IPS DF 4.7 (cell line): ENCODE results near the gene SNAP47.
"Not testable (repeated sequence)": the region's sequence is repeated elsewhere in the genome, so short reads cannot be mapped to it uniquely, and the experiment has no call there.

Experiments
- DNase-seq: peaks from one replicate; pipeline ENCODE4 v3.0.0-alpha.2; 2013; ENCODE audit warnings: low spot score; ENCODE audit errors: extremely low read depth

SNAP47 gene, protein sequence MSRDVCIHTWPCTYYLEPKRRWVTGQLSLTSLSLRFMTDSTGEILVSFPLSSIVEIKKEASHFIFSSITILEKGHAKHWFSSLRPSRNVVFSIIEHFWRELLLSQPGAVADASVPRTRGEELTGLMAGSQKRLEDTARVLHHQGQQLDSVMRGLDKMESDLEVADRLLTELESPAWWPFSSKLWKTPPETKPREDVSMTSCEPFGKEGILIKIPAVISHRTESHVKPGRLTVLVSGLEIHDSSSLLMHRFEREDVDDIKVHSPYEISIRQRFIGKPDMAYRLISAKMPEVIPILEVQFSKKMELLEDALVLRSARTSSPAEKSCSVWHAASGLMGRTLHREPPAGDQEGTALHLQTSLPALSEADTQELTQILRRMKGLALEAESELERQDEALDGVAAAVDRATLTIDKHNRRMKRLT

DNA sequence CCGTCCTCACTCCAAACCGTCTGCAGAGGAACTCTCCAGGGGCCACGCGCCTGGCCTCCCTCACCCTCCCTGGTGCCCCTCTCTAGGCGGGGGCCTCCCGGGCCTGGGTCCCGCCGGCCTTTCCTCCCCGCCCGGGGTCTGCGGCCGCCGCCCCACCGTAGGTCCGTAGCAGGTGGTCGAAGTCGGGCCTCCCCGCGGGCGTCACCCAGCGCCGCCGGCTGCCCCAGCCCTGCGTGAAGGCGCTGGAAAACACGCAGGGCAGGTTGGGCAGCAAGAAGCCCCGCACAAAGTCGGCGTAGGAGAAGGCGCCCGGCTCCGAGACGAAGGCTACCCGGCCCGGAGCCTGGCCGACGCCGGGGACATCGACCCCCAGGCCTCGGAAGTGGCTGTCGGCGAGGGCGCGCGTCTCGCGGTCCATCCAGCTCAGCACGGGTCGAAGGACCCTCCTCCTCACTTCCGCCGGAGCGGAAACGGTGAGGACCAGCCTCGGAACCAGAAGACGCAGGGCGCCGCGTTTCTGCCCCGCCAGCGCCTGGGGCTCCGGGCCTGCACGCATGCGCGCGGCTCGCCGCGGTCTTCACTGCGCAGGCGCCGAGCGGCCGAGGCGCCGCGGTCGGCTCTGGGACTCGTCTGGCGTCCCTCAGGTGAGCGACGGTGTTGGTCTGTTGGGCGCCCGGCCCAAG is at the start of gene SNAP47, which contains the start of gene JMJD4:
SNAP47 (plus strand) TSS at position 580 of the 683 bp plus-strand sequence. CDS start 12,302 bp downstream, outside the sequence.
JMJD4 (minus strand) TSS at position 447 of the 683 bp plus-strand sequence; CDS start at position 418, 29 bp downstream.
- no peak for DNase-seq

DNA sequence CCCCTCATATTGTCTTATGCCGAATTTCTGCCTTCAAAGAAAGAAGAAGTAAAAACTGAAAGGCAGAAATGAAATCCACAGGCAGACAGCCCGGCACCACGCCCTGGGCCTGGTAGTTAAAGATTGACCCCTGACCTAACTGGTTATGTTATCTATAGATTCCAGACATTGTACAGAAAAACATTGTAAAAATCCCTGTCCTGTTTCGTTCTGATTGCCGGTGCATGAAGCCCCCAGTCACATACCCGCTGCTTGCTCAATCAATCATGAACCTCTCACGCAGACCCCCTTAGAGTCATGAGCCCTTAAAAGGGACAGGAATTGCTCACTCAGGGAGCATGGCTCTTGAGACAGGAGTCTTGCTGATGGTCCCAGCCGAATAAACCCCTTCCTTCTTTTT is 49.4 kb upstream of the SNAP47 start:
- no peak for DNase-seq

DNA sequence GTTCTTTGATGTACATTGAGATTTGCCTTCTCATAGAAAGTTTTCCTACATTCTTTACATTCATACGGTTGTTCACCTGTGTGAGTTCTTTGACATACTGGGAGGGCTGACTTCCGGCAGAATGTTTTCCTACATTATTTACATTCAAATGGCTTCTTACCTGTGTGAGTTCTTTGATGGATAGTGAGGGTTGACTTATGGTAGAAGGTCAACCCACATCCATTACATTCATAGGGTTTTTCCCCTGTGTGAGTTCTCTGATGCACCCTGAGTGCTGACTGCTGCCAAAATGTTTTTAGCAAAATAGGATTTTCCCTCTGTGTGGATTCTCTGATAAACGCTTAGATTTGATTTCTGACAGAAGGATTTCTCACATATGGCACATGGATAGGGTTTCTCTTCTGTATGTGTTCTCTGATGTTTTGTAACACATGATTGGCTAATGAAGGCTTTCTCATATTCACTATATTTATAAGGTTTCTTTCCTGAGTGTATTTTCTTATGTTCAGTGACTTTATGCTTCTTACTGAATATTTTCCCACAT is 37.8 kb upstream of the SNAP47 start:
- no peak for DNase-seq

DNA sequence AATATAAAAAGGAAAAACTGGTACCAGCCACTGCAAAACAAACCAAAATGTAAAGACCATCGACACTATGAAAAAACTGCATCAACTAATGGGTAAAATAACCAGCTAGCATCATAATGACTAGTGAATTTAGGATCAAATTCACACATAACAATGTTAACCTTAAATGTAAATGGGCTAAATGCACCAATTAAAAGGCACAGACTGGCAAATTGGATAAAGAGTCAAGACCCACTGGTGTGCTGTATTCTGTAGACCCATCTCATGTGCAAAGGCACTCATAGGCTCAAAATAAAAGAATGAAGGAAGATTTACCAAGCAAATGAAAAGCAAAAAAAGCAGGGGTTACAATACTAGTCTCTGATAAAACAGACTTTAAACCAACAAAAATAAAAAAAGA is 33.6 kb upstream of the SNAP47 start:
- DNase-seq: not testable (repeated sequence)

DNA sequence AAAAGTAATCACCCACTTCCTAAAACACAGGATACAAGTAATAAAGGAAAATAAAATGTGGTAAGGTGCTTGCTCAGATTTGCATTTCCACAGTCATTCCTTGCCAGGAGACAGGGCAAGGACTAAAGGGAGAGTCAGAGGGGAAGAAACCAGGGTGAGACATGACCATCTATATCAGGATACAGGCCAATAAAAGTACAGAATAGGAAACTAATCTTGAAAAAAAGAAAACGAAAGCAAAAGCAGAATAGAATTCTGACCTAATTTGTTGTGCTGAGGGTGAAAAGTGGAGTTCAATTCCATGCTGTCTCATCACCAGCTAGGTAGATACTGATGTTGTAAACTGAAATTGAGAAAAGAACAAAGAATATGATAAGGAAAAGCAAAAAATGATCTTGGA is 27.4 kb upstream of the SNAP47 start:
- no peak for DNase-seq

DNA sequence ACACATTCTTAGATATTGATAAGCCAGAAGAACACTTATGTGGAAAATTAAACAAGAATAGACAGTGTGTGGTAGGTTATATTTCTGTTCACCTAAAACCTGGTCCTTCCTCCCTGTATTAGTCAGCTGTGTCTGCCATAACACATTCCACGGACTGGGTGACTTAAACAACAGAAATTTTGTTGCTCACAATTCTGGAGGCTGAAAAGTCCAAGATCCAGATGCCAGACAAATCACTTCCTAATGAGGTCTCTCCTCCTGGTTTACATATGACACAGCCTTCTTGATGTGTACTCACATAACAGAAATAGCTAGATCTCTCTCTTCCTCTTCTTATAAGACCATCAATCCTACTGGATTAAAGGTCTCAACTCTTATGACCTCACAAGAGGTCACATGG is 25.8 kb upstream of the SNAP47 start:
- no peak for DNase-seq

DNA sequence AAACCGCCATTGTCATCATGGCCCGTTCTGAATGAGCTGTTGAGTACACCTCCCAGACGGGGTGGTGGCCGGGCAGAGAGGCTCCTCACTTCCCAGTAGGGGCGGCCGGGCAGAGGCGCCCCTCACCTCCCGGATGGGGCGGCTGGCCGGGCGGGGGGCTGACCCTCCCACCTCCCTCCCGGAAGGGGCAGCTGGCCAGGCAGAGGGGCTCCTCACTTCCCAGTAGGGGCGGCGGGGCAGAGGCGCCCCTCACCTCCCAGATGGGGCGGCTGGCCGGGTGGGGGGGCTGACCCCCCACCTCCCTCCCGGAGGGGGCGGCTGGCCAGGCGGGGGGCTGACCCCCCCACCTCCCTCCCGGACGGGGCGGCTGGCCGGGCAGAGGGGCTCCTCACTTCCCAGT is 24.8 kb upstream of the SNAP47 start:
- DNase-seq: not testable (repeated sequence)

DNA sequence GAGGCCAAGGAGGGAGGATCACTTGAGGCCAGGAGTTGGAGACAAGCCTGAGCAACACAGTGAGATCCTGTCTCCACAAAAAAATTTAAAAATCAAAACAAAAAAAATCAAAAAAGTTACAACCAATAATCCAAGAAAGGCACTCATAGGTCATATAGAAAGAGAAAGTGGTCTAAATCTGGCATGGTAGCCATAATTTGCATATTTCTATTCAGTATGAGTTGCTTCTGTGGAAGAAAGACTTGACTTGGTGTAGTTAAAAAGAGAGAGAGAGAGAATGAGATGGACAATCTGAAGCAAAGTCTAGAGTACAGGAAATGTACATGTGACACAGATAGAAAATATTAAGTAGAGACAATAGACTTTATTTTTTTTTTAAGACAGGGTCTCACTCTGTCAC is 22.6 kb upstream of the SNAP47 start:
- no peak for DNase-seq

DNA sequence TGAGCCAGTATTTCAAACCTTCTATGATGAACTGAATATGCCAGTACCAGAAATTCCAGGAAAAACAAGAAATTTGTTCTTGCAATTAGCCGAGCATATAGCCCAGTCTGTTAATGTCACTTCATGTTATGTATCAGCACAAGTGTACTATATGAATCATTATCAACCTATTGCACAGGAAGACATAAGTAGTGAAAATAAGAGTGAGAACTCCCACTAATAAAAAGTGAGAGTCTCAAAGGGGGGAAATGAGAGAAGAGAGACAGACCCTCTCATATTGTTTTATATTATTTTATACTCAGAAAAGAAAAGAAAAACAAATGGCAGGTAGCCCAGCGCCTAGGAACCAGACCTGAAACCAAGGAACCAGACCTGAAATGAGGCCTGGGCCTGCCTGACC is 16.3 kb upstream of the SNAP47 start:
- no peak for DNase-seq

DNA sequence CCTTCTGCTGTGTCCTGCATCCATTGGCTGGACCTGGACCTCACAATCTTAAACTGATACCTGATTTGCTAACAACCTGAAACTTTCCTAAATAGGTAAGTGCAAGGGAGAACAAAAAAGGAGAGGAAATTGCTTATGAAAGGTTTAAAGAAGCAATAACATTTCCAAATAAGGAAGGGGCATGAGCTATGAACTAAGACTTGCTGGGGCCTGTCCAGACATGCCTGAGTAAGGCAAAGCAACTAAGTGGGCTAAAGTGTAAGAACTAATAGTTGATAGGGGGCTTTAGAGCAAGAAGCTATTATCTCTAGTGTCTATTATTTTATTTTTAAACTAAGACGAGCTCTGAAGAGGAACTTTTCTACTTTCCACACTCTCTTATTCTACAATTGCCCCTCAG is 11.8 kb upstream of the SNAP47 start:
- DNase-seq: no peak

DNA sequence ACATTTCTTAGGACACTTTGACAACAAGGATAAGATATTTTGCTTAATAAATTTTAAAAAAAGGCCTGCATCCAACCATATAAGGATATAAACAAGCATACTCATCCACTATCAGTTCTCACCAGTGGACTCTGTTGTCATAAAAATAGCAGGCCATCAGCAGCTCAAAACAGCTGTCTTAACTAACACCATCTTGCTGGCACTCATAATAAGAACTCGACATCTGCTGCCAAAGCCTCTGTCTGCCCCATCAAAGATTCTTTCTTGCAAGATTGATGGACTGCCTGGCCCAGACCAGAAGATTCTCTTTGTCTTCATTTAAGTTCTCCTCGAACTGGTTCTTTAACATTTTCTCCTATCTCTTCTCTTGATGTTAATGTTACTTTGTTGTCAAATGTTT is 10.2 kb upstream of the SNAP47 start:
- no peak for DNase-seq

DNA sequence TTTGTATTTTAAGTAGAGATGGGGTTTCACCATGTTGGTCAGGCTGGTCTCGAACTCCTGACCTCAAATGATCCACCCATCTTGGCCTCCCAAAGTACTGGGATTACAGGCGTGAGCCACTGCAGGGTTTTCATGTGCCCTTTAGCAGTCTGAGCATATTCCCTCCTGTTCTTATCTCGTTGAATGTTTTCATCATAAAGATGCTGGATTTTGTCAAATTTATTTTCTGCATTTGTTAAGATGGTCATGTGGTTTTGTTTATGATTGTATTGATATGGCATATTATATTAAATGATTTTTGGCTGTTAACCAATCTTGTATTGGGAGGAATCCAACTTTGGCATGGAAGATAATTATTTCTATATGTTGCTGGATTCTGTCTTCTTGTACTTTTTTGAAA is 8.9 kb upstream of the SNAP47 start:
- no peak for DNase-seq

DNA sequence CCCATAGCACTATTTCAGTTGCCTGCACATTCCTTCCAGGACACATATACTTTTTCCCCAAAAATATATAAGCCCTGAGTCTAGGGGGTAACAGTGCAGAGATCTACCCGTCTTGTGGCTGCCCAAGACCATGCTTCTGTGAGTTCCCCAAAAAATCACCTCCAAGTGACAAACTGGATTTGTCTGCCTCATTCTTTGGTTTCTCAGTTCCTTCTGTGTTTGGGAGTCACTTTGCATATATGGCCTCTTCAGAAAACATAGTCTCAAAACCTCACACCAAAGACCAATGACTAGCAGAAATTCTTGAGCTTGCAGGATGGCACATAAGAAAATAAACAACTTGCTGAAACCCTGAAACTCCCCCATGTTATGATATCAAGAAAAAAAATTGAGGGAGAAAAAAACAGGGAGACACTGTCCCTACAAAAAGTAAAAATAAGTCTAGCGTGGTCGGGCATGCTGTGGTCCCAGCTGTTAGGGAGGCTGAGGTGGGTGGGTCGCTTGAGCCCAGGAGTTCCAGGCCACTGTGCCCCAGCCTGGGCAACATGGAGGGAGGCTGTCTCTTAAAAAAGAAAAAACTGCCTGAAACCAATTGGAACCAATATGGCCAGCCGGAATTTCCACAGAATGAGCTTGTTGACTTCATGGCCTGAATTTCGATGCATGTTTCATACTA is 8.2 kb upstream of the SNAP47 start:
- no peak for DNase-seq

DNA sequence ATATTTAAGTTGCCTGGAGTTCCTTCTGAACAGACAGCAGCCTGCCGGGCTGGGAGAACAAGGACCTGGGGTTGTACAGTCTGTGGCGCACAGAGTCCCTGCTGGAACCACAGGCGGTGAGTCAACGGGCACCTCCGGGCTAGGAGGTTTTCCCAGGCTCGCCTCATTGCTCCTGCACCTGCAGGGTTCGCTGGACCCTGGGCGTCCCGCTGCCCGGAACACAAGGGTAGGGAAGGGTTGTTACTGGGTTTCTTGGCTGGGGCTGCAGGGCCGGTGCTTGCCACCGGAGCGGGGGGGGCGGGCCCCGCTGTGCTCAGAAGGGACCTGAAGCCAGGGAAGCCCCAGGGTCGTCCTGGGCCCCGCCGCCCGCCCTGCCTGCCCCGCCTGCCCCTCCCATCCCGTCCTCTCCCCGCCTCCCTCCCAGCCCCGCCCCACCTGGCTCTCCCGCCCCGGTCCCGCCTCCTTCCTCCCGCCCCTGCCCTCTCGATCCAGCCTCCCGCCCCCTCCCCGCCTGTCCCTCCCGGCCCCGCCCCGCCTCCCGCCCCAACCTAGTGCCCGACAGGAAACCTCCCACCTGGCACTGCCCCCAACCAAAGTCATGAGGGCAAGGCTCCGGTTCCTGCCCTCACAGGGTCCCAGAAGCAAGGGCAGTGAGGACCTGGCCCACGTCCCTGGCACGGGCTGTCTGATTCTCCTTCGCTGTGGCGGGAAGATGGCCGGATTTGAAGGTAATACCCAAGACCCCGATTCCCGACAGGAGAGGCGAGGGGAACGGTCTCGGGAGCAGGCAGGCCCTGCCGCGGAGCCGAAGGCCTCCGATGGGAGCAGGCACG is 7.0 kb upstream of the SNAP47 start:
- no peak for DNase-seq

DNA sequence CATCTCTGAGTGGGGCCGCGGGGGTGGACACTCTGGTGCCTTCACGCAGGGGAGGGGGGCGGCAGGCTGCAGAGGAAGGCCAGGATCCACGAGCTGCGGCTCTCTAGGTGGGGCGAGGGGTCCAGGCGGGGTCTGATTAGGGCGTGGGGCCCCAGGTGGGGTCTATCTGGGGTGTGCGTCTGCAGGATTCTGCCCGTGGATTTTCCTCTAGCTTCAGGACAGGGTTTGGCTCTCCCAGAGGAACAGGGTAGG is 6.4 kb upstream of the SNAP47 start:
- no peak for DNase-seq

DNA sequence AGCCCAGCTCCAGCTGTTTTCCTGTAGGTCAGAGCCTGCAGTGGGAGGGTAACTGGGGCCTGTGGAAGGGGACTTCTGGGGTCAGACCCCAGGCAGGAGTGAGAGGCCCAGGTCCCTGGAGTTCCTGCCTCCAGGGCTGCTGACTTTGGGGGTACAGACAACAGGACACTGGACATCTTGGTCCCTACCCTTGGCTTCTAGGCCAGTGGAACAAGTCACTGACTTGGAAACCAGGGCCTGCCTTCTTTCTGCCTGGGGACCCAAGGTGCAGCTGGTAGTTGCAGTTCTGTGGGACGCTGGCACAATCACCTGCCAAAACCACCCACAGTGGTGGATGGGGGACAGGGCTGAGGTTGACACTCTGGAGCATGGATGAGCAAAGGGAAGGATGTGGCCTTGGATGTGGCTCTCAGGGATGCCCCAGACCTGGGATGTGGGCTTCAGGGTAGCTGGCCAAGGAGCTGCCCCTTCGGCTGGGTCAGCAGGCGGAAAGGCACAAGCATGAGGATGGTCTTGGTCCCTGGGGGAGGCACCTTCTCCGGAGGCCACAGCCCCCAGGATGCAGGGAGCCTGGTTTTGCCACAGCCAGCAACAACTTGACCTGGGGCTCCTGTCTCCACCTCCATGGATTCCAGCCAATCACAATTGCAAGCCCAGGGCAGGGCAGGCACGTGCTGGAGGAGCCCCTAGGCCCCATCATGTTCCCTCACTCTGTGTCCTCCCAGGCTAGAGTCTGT is 5.9 kb upstream of the SNAP47 start:
- DNase-seq: no peak

DNA sequence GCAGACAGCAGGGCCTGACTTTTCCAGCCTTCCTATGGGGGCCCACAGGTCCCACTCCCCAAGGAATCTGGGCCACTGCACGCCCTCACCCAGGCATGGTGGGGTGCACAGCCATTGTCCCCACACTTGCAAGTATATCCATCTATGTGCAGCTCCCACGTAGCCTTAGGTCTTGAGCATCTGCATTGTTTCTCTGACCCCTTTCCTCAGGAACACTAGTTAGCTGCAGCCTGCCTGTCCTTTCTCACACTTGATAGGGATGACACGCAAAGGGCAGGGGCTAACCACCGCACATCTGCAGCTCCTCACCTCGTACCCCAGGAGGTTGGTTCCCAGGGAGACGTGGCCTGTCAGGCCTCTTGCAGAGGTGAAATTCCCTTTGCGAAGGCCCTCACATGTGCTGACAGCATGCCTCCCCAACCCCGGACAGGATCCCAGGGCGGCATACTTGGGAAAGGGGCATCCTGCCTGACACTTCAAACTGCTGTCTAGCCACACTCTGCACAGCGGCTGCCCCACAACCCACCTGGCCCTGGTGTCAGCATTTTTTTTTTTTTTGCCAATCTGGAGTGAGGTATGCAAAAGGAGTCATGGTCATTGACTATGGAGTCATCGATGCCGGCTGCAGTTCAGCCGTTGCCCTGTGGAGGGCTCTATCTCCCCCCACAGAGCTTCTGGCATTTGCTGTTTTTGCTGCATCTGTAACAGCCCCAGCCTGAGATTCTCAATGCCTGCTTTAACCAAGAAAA is 5.2 kb upstream of the SNAP47 start:
- no peak for DNase-seq

DNA sequence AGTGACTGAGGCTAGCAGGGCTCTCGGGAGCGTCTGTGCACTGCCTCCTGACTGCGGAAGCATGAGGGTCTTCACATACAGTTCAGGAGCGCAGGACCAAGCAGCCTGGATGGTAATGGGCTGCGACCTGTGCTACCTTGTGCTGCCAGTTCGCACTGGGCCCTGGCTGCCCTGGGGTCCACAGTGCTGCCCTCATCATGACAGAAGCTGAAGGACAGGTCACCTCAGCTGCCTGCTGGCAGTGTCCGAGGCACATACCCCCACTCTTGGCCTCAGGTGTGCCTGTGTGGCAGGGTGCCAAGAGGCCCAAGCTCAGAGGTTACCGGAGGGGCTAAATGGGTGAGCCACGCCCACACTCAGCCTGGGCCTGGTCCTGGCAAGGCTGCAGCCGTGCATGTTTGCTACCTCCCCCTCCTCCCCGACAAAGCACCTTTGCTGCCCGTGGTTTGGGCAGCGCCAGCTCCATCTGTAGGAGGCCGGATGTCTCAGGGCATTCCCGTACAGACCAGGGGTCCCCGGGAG is 4.5 kb upstream of the SNAP47 start:
- DNase-seq: no peak

DNA sequence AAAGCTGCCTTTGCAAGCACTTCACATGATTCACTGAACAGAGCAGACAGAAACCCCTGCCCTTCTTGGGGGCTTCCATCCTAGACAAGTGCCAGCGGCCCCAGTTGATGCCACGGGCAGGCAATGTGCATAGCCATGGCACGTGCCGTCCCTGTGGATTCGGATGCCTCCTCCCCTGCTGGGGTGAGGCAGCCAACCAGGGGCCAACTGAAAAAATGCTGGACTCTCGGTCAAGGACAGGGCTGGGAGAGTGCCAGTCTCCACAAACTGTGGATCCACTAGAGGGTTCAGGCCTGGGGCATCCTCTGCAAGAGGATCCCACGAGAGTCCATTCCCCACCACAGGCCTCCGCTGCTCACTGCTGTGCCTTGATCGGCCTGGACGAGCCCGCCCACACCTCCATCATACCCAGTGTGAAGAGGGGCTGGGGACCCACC is 4.0 kb upstream of the SNAP47 start:
- DNase-seq: no peak
